DMS 273 treated with DMSO at 0.1 percent for 48 hours (cell line): Measurements from ENCODE around the gene ZWINT.
A peak's percentile ranks its signal among the peaks of the same experiment; 100 is the strongest.

Experiments
- DNase-seq: peaks from one replicate; lab custom pipeline; 2025; lab: John Stamatoyannopoulos, UW

Gene ZWINT, protein sequence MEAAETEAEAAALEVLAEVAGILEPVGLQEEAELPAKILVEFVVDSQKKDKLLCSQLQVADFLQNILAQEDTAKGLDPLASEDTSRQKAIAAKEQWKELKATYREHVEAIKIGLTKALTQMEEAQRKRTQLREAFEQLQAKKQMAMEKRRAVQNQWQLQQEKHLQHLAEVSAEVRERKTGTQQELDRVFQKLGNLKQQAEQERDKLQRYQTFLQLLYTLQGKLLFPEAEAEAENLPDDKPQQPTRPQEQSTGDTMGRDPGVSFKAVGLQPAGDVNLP

DNA sequence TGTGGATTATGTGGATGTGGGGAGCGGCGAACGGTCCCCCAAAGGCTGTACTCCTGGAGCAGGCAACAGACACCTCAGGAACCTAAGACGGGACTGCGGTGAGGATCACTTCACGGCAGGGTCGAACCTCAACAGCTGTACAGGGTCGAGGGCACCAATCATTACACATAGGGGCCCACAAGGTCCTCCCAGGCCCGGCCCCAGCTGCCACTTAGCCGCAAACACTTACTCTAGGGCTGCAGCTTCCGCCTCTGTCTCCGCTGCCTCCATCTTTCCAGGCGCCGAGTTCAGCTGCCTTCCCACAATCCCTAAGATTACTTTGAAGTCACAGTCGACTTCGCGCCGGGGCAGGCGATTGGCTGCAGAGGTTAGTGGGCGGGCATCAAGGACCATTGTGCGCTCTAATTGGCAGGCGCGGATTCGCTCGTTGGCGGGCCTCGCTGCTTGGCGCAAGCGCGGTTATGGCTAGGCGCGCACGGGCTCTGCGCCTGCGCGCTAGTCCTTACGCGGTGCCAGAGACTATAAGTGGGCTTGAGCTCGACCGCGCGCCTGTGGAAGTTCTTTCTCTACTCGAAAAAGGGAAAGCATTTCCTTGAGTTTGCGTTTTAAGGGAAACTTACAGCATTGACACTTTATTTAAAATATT lies at the start of gene ZWINT:
ZWINT (minus strand) TSS at position 293 of the 646 bp plus-strand sequence; CDS start at position 270, 23 bp downstream.
- DNase-seq: peak; percentile 82

DNA sequence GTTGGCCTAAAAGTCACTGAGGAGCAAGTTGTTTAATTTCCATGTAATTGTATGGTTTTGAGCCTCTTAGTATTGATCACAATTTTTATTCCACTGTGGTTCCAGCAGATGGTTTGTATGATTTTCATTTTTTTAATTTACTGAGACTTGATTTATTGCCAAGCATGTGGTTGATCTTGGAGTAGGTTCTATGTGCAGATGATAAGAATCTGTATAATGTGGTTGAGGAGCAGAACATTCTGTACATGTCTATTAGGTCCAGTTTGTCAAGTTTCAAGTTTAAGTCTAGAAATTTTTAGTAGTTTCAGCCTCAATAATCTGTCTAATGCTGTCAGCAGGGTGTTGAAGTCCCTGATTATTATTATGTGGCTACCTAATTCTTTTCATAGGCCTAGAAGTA lies 22.7 kb upstream of the ZWINT start:
- DNase-seq: no peak

DNA sequence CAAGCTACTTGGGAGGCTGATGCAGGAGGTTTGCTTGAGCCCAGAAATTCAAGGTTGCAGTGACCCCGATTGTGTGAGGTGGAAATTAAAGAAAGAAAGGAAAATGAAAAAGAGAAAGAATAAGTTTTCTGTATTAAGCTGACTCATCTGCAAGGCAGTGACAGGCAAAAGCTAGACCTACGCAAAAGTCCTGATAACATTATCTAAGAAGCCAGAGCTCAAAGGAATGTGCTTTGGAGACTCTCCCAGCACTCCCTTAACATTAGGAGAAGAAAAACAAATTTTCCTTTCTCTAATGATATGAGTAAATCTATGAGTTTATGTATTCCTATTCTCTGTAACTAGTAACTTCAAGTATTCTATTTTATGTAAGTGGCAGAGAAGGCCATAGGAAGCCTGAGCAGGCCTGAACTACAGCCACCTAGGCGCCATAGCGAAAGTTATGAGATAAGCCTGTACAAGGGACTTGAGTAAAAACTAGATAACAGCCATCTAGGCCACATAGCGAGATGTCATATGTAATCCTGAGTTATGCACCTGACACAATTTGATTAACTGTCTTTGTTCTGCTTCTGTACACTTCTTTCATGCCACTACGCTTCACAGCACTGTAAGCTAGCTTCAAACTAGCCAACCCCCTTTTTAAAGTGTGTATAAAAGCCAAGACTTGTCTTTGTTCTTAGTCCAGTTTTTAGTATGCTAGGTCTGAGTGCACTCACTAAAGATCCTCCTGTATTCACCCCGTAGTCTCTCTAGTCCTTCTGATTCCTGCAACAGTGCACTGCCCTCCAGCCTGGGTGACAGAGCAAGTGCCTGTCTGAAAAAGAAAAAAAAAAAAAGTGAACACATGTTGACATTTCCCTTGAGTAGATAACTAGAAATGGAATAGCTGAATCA lies 9.4 kb upstream of the ZWINT start:
- DNase-seq: no peak

GRCh38 chr10:56360583-56360966 lies 484 bp downstream of the ZWINT start:
- no peak for DNase-seq

DNA sequence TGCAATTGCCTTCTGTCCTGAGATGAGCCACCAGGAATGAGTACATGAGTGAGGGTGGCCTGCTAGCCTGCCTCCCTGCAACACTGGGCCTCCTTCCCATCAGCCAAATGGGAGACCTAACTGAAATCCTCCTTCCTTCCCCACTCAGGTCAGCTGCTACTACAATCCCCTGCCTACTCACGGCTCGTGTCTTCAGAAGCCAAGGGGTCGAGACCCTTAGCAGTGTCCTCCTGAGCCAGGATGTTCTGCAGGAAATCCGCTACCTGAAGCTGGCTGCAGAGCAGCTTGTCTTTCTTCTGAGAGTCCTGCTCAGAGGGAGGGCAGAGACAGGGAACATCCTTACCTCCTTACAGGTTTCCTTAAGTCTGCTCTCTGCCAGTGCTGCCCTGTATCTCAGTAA lies 1.2 kb downstream of the ZWINT start:
- no peak for DNase-seq

DNA sequence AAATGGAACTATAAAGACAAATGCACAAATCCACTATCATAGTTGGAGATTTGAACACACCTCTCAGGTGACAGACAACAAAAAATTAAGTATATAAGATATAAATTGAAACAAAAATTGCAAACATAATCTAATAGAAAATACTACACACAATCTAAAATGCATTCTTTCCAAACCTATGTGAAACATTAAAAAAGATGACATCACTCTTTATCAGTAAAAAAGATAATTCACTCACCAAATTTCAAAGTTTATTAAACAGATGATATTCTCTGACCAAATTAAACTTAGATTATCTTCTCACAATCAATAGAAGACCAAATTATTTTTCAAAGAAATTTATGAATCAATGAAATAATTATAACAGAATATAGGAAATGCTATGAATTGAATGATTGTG lies 4.0 kb downstream of the ZWINT start:
- DNase-seq: no peak

GRCh38 chr10:56351909-56352630 lies 9.0 kb downstream of the ZWINT start:
- DNase-seq: no peak

GRCh38 chr10:56349611-56350010 lies 11.4 kb downstream of the ZWINT start:
- DNase-seq: no peak

DNA sequence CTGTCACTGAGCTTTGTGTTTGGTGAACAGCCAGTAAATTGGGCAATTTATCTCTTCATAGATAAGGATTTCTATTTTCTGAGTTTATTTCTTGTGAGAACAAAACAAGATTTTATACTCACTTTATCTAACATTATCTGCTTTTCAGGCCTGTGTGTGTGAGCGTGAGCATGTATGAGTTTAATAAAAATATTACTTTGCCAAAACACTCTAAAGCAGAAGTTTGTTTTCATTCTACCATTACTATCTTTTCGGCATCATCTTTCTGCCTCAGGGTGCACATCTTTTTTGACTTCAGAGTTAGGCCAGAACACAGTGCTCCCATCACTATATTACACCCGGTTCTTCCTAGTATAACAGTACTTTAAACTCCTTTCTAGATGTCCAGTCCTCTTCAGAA lies 13.0 kb downstream of the ZWINT start:
- no peak for DNase-seq

- DNase-seq: no peak
These were observed 14.1 kb downstream of the ZWINT start for GRCh38 chr10:56346845-56347415.

DNA sequence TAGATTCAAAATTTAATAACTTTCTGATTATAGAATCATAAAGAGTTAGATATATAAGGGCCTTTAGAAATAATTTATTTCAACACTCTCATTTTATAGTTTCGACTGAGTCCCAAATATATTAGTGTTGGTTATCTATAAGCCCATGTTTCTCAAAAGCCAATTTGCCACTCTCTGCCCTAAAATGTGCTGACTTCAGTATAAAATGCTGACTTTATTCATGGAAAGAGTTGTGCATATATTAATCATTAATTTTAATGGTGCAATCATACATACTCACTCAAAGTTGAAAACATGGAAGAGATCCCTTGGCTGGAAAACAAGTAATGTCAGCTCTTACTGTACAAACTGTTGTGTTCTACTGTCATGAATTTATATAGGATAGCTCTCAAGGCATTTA lies 19.4 kb downstream of the ZWINT start:
- DNase-seq: no peak

- no peak for DNase-seq
These were observed 31.1 kb downstream of the ZWINT start for GRCh38 chr10:56329961-56330360.

DNA sequence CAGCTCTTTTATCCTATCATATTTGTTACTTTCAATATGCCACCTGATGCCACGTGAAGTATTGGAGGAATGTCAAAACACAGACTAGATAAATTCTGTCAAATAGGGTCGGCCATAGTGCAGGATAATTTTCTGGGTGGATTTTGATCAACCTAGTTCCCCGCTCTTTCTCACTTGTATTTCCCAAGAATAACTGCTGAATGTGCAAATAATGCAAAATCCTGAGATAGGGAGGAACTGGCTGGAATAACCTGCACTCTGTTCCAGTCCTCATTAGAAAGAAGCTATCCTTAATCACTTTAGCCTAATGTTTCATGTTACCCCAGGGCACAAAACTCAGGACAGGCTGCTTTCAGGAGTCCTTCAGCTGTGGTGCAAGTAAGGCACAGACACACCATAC lies 33.9 kb downstream of the ZWINT start:
- DNase-seq: no peak

DNA sequence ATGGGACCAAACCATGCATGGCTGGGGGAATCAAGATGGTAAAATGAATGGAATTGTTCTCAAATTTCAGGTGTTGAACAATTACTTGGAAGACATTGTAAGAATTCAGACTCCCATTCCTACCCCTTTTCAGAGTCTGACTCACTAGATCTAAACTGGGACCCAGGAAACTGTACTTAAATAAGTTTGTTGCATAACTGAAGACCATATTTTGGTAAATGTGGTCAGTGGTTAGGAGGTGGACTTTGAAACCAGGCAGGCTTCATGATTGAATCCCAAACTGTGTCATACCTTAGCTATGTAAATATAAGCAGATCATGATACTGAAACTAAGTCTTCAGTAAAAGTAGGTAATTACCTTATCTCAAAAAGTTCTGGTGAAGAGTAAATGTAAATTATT lies 41.7 kb downstream of the ZWINT start:
- no peak for DNase-seq

- no peak for DNase-seq
These were observed 42.2 kb downstream of the ZWINT start for GRCh38 chr10:56318816-56319215.

- no peak for DNase-seq
These were observed 43.5 kb downstream of the ZWINT start for GRCh38 chr10:56317603-56318002.

DNA sequence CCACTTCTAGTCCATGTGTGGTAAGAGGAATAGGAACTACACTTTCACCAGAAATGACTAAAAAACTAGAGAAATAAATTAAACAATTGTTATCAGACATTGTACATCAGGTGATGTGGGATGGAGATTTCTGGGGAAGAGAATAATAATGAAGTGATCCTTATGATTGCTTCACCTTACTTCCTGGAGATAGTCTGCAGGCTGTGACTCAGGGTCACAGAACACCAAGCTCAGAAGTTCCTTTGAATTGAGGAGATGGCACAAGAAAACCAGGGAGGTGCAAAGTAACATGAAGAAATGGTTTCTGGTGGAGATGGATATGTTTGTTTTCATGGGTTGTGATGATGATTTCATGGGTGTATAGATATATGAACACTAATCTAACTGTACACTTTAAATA lies 44.5 kb downstream of the ZWINT start:
- DNase-seq: no peak
